ENCODE results near the gene SOX12.
"Not testable (repeated sequence)": the region's sequence is repeated elsewhere in the genome, so short reads cannot be mapped to it uniquely, and the experiment has no call there.

Gene SOX12

GRCh38 chr20:362271-363254 lies 37.2 kb downstream of the SOX12 start:
- DNase-seq (ENCODE audit: low read depth): no peak

GRCh38 chr20:363319-364078 lies 38.1 kb downstream of the SOX12 start:
- DNase-seq (ENCODE audit: low read depth): no peak

DNA sequence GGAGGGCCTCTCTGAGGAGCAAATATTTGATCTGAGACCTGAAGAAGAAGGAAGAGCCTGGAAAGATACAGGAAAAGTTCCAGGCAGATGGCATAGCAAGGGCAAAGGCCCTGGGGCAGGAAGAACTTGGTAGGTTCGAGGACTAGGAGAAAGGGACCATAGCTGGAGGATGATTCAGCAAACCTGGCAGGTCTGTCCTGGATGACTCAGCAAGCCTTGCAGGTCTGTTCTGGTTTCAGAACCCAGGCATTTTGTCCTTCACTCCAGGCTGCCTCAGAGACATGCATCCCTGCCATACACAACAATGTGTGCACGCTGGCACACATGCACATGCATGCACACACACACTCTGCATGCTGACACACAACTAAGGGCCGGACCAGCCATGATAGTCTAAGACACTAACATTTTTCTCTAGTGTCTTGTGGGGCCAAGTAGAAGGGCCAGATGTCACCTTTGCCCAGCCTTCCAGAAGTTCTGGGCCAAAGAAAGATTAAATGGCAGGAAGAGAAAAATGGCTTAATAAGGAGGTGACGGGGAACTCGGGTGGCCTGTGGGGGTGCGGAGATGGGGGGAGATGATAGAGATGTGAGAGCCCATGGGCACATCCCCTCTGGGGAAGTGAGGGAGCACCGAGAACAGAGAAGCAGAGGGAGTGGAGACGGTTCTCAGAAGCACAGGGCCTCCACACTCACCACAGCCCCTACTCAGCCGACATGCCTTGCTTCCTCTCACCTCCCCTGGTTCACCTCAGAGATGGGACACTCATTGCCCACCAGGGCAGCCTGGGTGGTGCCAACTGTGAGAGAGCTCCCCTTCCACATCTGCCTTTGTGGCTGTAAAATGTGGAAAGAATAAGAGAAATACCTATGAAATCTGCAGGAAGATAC lies 39.8 kb downstream of the SOX12 start:
- no peak for DNase-seq (ENCODE audit: low read depth)

- DNase-seq (ENCODE audit: low read depth): no peak
Measured at GRCh38 chr20:366041-366718, 40.8 kb downstream of the SOX12 start.

DNA sequence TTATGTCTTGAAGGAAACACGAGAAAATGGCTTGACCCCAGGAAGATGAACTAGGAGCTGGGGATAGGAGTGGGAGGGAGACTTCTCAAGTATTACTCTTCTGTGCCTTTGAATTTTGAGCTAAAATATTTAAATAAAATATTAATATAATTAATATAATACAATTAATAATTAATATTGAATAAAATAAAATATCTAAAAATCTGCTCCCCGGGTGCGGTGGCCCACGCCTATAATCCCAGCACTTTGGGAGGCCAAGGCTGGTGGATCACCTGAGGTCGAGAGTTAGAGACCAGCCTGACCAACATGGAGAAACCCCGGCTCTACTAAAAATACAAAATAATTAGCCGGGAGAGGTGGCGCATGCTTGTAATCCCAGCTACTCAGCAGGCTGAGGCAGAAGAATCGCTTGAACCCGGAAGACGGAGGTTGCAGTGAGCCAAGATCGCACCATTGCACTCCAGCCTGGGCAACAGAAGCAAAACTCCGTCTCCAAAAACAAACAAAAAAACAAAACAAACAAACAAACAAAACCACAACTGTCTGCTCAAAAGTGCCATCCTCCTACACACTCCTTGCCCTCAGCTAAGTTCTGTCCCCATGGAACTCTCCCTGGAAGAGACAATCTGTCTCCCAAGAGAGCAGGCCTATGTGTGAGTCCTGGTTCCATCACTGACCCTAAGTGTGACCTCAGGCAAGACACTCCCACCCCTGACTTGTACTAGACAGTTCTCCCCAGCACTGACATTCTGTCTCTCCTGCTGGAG lies 41.5 kb downstream of the SOX12 start:
- DNase-seq (ENCODE audit: low read depth): no peak

GRCh38 chr20:367486-367887 lies 42.1 kb downstream of the SOX12 start:
- no peak for DNase-seq (ENCODE audit: low read depth)

DNA sequence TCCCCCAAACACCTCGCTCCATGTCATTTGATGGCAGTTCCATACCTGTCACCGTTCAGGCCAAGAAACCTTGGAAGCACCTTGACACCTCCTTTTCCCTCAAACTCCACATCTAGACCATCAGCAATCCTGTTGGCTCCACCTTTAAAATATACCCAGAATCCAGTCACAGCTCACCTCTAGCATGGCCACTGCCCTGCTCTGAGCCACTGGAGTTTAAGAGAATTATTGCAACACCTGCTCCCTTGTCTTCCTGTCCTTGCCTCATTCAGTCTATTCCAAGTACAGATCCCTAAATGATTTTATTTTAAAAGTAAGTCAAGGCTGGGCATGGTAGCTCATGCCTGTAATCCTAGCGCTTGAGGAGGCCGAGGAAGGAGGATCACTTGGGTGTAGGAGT lies 43.6 kb downstream of the SOX12 start:
- no peak for DNase-seq (ENCODE audit: low read depth)

DNA sequence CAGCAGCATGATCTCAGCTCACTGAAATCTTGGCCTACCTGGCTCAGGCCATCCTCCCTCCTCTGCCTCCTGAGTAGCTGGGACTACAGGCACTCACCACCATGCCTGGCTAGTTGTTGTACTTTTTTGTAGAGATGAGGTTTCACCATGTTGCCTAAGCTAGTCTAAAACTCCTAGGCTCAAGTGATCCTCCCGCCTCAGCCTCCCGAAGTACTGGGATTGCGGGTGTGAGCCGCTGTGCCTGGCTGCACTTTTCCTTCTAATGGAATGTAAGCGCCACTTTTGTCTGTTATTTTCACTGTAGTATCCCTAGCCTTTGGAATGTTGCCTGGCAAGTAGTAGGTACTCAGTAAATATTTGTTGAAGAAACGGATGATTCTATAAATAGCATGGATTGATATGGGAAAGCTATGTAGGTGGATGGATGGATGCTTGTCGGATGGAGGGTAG lies 44.8 kb downstream of the SOX12 start:
- DNase-seq (ENCODE audit: low read depth): no peak

- no peak for DNase-seq (ENCODE audit: low read depth)
Measured at GRCh38 chr20:370977-371754, 45.8 kb downstream of the SOX12 start.

DNA sequence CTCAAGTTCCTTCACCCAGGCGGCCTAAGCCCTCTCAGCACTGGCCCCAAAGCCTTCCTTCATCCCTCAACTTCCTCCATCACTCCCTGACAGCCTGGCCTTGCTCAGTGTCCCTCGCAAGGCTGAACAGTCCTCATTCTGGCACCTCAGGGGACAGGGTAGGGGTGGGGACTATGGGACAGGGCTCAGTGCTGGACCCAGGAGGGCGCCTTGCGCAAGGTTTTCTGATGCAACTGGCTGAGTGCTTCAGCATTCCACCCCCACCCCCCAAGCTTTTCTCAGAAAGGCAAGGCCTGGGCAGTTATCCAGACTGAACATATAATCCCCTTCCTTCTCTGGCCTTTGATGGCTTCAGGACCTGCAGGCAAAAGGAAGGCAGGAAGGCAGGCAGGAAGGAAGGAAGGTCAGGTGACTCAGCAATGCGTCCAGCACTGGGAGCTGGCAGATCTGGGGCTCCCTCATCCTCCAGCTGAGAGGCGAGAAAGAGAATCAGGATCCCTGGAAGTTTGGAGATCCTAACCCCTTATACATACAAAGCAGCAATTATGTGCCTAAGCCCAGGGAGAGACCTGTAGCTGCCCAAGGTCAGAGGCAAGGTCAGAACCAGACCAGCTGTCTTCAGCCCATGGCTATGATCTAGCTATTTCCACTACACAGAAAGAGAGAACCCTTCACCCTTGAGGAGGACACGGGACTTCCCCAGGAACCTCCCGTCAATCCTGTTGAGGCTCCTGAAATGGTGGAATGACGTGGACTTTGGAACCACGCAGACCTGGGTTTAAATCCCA lies 46.6 kb downstream of the SOX12 start:
- DNase-seq (ENCODE audit: low read depth): no peak

- not testable (repeated sequence) for DNase-seq (ENCODE audit: low read depth)
Measured at GRCh38 chr20:372543-373082, 47.3 kb downstream of the SOX12 start.

- no peak for DNase-seq (ENCODE audit: low read depth)
Measured at GRCh38 chr20:373171-373890, 48.0 kb downstream of the SOX12 start.

DNA sequence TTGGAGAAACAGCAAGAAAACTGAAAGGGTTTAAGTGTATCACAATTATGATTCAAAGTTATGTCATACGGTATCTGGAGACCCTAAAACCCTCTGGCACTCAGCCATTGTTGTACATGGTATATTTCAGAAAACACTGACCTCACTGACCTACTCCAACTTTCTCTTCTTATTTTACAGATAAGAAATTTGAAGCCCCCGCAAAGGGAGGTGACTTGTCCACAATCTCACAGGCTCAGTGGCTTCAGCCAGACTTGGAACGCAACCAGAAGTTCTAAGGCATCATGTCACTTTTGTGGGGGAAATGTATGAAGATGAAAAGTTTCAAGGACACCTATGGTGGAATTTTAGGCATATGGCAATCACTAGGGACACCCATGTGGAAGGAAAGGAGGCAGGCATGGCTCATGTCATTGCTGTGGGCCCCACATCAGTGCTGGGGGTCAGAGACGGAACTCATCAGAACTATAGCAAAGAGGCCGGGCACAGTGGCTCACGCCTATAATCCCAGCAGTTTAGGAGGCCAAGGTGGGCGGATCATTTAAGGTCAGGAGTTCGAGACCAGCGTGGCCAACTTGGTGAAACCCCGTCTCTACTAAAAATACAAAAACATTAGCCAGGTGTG lies 50.0 kb downstream of the SOX12 start:
- DNase-seq (ENCODE audit: low read depth): no peak

DNA sequence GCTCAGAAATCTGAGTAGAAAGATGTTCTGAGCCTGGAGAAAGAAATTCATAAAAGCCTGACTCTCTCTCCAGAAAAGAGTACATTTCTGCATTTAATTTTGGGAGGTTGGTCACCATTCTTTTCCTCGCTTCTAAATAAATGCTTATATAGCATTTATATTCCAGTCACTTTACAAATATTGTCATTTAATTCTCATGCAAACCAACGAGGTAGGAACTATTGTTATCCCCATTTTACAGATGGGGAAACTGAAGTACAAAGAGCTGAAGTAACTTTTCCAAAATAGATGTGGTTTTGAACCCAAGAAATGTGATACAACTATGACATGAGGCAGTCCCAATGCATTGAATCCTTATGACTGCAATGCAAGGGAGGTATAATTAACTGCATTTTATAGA lies 50.7 kb downstream of the SOX12 start:
- no peak for DNase-seq (ENCODE audit: low read depth)

DNA sequence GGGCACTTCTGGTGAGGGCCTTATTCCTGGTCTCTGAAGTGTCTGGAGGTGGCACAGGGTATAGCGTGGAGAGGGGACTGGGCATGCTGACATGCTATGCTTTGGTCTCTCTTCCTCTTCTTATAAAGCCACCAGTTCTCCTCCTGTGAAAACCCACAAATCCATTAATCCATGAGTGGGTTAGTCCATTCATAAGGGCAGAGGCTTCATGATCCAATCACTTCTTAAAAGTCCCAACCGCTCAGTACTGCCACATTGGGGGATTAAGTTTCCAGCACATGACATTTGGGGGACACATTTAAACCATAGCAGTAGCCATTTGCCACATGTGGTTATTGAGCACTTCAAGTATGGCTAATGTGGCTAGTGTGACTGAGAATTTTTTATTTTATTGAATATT lies 51.4 kb downstream of the SOX12 start:
- DNase-seq (ENCODE audit: low read depth): no peak

DNA sequence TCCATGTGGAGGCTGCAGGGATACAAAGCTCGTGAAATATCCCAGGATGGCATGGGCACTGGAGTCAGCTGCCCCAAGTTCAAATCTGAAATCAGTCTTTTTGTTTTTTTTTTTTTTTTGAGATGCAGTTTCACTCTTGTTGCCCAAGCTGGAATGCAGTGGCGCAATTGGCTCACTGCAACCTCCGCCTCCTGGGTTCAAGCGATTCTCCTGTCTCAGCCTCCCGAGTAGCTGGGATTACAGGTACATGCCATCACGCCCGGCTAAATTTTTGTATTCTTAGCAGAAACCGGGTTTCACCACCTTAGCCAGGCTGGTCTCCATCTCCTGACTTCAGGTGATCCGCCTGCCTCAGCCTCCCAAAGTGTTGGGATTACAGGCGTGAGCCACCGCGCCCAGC lies 52.2 kb downstream of the SOX12 start:
- DNase-seq (ENCODE audit: low read depth): not testable (repeated sequence)

DNA sequence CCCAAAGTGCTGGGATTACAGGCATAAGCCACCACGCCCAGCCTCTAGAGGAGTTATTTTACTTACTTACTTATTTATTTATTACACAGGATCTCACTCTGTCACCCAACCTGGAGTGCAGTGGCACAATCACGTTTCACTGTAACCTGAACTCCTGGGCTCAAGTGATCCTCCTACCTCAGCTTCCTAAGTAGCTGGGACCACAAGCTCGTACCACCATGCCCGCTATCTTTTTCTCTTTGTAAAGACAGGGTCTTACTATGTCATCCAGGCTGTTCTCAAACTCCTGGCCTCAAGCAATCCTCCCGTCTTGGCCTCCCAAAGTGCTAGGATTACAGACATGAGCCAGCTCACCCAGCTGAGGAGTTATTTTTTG lies 53.6 kb downstream of the SOX12 start:
- DNase-seq (ENCODE audit: low read depth): no peak

All from stimulated activated CD8-positive, alpha-beta memory T cell treated with anti-CD3 and anti-CD28 coated beads, Interleukin-12 subunit alpha, Interleukin-12 subunit beta, amount 100 ng/mL, for 4 hours (primary cell).